Mesodermal cell (in vitro differentiated cells): Measurements from ENCODE around the gene KIF26A.

Experiments
- H3K27ac ChIP-seq: 2 replicates; pipeline ENCODE4 v1.7.0; 2013; ENCODE audit warnings: mild to moderate bottlenecking, low read depth, low read length, moderate library complexity; ENCODE audit not compliant: severe bottlenecking
- H3K36me3 ChIP-seq: 2 replicates; pipeline ENCODE4 v1.7.1; 2013; ENCODE audit warnings: mild to moderate bottlenecking, low read length, moderate library complexity; ENCODE audit not compliant: control insufficient read depth, insufficient read depth
- H3K4me1 ChIP-seq: one replicate; pipeline ENCODE4 v1.7.1; 2013; ENCODE audit warnings: mild to moderate bottlenecking, low read length; ENCODE audit not compliant: insufficient read depth, control insufficient read depth, poor library complexity, severe bottlenecking
- H3K4me3 ChIP-seq: 2 replicates; pipeline ENCODE4 v1.7.0; 2013; ENCODE audit warnings: low read length, control low read depth, mild to moderate bottlenecking; ENCODE audit not compliant: insufficient read depth, poor library complexity, severe bottlenecking; ENCODE audit errors: extremely low read depth
- H3K9me3 ChIP-seq: 2 replicates; pipeline ENCODE4 v1.7.1; 2013; ENCODE audit warnings: mild to moderate bottlenecking, low read length, moderate library complexity; ENCODE audit not compliant: control insufficient read depth
- WGBS, 2 experiments: methylation state at CpG; one replicate each; pipeline ENCODE4 v1.1.5; 2013; ENCODE audit warnings: missing lambda C conversion rate in 2 of 2; ENCODE audit not compliant: insufficient coverage in 2 of 2; 5-methylcytosine and 5-hydroxymethylcytosine counted together

KIF26A gene

DNA sequence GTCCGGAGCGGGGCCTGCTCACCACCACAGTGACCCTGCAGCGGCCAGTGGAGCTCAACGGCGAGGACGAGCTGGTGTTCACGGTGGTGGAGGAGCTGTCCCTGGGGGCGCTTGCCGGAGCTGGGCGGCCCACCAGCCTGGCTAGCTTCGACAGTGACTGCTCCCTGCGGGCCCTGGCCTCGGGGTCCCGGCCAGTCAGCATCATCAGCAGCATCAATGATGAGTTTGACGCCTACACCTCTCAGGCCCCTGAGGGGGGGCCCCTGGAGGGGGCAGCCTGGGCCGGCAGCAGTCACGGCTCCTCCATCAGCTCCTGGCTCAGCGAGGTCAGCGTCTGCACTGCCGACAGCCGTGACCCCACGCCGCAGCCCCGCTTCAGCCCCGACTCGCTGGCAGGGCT is 37.4 kb downstream of the KIF26A start:
- Histone ChIP-seq H3K4me1 (peaks cover 5% of the 10 kb centered on the region), H3K4me3 (no peak overlapping the region), H3K27ac (no peak overlapping the region), H3K9me3 (no peaks in the 10 kb centered on the region), H3K36me3 (peaks cover 21% of the 10 kb centered on the region)
- WGBS, 2 experiments, result 95 to 96% methylated on average over 19 to 26 of the region's 26 CpGs

DNA sequence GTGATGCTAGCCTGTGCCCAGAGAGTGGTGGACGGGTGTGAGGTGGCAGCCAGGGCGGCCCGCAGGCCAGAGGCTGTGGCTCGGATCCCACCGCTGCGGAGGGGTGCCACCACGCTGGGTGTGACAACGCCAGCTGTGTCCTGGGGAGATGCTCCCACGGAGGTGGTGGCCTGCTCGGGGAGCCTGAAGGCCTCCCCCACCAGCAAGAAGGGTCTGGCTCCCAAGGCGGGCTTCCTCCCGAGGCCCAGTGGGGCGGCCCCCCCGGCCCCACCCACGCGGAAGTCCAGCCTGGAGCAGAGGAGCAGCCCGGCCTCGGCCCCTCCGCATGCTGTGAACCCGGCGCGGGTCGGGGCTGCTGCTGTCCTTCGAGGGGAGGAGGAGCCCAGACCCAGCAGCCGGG is 38.2 kb downstream of the KIF26A start:
- WGBS, 2 experiments, result 91 to 92% methylated on average over 18 to 25 of the region's 25 CpGs
- Histone ChIP-seq H3K27ac (no peak overlapping the region), H3K9me3 (no peaks in the 10 kb centered on the region), H3K4me3 (no peak overlapping the region), H3K4me1 (peaks cover 3% of the 10 kb centered on the region), H3K36me3 (peaks cover 21% of the 10 kb centered on the region)

DNA sequence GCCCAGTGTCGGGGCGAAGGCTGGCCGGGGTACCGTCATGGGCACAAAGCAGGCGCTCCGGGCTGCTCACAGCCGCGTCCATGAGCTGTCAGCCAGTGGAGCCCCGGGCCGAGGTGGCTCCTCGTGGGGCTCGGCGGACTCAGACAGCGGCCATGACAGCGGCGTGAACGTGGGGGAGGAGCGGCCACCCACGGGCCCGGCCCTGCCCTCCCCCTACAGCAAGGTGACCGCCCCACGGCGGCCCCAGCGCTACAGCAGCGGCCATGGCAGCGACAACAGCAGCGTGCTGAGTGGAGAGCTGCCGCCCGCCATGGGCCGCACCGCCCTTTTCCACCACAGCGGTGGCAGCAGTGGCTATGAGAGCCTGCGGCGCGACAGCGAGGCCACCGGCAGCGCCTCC is 39.0 kb downstream of the KIF26A start:
- Histone ChIP-seq H3K4me3 (no peak overlapping the region), H3K27ac (no peak overlapping the region), H3K36me3 (peaks cover 21% of the 10 kb centered on the region), H3K4me1 (peaks cover 3% of the 10 kb centered on the region), H3K9me3 (no peaks in the 10 kb centered on the region)
- 93 to 95% methylated on average over 19 to 38 of the region's 38 CpGs for WGBS, 2 experiments

DNA sequence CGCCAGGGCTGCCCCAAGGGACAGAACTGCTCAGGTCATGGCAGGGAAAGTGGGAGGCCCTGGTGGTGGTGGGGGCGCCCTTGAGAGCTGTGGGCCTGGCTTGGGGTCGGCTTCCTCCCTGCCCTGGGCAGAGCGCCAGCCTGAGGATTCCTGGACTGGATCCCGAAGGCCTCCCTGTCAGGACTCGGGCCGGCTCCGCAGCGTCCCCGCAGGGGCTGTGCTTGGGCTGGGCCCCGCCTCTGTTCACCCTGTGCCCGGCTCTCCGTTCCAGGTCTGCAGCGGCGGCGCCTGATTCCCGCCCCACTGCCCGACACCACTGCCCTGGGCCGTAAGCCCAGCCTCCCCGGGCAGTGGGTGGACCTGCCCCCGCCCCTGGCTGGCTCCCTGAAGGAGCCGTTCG is 39.9 kb downstream of the KIF26A start:
- H3K27ac ChIP-seq, result no peak overlapping the region
- peaks cover 16% of the 10 kb centered on the region for H3K36me3 ChIP-seq
- no peak overlapping the region for H3K4me3 ChIP-seq
- H3K4me1 ChIP-seq, result peaks cover 3% of the 10 kb centered on the region
- H3K9me3 ChIP-seq, result no peaks in the 10 kb centered on the region
- 94 to 96% methylated on average over 17 to 22 of the region's 23 CpGs for WGBS, 2 experiments

DNA sequence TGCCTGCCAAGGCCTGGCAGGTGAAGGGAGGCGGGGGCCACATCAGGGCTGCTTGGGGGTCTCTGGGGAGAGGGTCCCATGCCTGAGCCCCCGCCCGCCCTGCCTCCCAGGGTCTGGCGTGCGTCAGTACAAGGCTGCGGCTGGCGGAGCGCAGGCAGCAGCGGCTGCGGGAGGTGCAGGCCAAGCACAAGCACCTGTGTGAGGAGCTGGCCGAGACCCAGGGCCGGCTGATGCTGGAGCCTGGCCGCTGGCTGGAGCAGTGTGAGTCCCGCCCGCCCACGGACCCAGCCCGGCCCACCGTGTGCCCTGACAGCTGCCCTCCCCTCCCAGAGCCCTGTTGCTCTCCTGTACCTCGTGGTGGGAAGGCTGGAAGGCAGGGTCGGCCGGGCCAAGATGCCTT is 40.7 kb downstream of the KIF26A start:
- 88 to 96% methylated on average over 16 to 18 of the region's 21 CpGs for WGBS, 2 experiments
- H3K36me3 ChIP-seq, result peaks cover 10% of the 10 kb centered on the region

DNA sequence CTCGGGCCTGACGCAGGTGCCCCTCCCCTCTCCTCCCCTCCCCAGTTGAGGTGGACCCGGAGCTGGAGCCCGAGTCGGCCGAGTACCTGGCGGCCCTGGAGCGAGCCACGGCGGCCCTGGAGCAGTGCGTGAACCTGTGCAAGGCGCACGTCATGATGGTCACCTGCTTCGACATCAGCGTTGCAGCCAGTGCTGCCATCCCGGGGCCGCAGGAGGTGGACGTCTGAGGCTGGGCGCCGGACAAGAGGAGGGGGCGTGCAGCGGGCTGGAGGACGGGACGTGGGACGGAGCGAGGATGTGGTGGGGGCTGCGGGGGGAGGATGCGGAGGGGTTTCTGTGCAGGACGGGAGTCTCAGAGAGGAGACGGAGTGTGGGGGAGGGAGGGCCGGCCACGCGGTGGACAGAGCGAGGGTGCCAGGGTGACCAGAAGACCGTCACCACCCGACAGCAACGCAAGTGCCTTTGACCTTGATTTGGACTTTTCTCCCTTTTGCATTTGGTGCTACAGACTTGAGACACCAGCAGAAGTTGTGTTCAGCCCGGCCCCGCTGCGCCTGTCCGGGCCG is 41.3 kb downstream of the KIF26A start:
- Histone ChIP-seq H3K36me3 (peaks cover 10% of the 10 kb centered on the region), H3K9me3 (no peaks in the 10 kb centered on the region), H3K27ac (no peak overlapping the region), H3K4me1 (peaks cover 7% of the 10 kb centered on the region), H3K4me3 (no peak overlapping the region)
- WGBS, 2 experiments, result 96 to 97% methylated on average over 34 to 36 of the region's 42 CpGs

More for the DNA sequence above, 40.7 kb downstream of the KIF26A start:
- H3K4me3 ChIP-seq, result no peak overlapping the region
- no peak overlapping the region for H3K27ac ChIP-seq
- no peaks in the 10 kb centered on the region for H3K9me3 ChIP-seq
- peaks cover 3% of the 10 kb centered on the region for H3K4me1 ChIP-seq

DNA sequence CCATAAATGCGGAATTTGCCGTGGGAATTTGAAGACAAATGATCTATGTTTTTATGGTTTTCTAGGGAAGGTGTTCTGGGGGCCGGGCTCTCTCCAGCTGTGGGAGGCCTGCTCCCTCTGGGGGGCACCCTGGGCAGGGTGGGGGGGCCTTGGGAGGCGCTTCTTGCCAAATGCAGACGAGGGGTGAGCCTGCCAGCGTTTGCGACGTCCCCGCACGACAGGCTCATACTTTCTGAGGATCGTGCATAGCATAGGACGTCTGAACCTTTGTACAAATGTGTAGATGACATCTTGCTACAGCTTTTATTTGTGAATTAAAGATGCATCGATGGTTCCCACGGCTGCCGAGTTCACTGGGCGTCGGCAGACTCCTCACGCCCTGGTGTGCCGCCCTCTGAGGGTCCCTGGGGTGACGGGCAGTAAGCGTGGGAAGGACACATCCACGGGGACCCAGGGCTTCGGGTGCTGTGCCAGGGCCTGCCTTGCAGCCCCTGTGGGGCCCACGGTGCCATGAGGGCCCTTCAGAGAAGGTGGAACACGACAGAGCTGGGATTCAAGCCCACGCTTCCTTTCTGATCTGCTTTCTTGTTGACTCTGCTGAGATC is 42.3 kb downstream of the KIF26A start:
- peaks cover 8% of the 10 kb centered on the region for H3K36me3 ChIP-seq
- H3K27ac ChIP-seq, result no peak overlapping the region
- H3K4me1 ChIP-seq, result peaks cover 13% of the 10 kb centered on the region
- H3K9me3 ChIP-seq, result no peaks in the 10 kb centered on the region
- 93 to 96% methylated on average over 24 of the region's 26 CpGs for WGBS, 2 experiments
- no peak overlapping the region for H3K4me3 ChIP-seq

DNA sequence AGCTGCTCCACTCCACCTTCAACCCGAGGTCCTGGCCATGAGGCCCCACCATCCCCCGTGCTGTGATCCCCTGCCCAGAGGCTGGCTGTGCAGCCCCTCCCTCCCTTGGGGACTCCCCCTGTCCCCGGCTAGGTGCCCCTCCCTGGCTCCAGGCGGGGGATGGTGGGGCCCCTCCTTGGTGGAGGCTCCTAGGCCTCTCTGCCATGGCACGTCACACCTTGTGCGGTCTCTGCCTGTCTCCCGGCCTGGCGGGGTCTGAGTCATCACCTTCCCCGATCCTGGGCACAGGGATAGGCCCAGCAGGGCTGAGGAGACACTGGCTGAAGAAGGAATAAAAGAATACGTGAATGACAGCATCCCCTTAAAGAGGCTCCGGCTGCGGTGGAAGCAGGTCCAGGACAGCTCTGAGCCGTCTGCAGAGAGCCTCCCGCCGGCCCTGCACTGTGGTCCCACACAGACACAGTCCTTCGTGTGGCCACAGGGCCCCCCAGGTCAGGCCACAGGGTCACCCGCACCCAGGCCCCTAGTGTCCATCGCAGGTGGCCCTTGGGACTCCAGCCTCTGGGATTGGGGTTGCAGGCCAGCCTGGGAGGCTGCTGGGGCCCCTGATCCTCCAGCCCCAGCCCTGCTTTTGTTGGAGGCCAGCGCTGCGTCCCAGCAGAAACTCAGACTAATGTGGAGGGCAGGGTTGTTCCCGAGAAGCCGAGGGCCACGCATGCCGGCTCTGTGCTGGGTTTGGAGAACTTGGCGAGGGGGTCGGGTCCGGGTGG is 43.6 kb downstream of the KIF26A start:
- WGBS, 2 experiments, result 85 to 89% methylated on average over 20 to 27 of the region's 27 CpGs
- Histone ChIP-seq H3K9me3 (no peaks in the 10 kb centered on the region), H3K27ac (peak overlapping the region; percentile 0), H3K4me1 (peaks cover 13% of the 10 kb centered on the region), H3K36me3 (no peaks in the 10 kb centered on the region), H3K4me3 (no peak overlapping the region)

DNA sequence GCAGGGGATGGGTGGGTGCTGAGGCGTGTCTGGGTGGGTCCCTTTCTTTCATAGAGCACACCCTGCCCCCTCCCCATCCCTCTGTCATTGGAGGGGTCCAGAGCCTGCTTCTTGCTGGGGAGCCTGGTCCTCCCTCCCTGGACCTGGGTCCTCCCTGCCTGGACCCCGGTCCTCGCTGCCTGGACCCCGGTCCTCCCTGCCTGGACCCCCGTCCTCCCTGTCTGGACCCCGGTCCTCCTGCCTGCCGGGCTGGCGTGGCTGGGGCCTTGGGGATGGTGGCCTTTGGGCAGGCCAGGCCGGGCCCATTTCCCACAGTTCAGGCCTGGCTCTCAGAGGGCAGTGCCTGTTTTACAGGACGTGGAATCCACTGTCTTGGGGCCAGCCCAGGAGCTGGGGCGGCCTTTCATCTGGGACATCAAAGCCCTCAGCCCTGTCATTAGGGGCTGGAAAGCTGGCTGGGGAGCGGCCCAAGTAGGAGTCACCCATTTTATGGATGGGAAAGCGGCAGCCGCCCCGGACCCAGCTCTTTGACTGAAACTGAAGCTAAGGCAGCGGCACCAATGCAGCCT is 44.6 kb downstream of the KIF26A start:
- Histone ChIP-seq H3K36me3 (no peaks in the 10 kb centered on the region), H3K27ac (no peak overlapping the region), H3K4me1 (peaks cover 13% of the 10 kb centered on the region), H3K4me3 (no peak overlapping the region), H3K9me3 (no peaks in the 10 kb centered on the region)
- WGBS, 2 experiments, result 88 to 95% methylated on average over 14 to 16 of the region's 16 CpGs

DNA sequence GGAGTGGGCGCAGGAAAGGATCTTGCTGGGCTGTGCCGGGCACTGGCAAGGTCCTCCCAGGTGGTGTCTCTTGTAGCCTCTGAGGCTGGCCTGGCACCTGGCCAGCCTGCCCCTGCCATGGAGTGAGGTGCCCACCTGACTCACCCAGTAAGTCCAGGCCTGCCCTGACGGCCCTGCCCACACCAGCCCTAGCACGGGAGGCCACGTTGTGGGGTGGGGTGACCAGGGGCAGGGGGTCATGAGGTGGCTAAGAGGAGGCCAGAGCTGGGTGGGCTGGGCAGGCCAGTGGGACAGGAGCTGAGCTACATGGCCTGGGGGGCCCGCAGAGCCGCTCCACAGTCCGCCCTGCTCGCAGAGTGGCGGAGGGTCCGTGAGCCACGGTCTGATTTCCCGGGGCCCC is 45.4 kb downstream of the KIF26A start:
- Histone ChIP-seq H3K4me1 (peaks cover 13% of the 10 kb centered on the region), H3K4me3 (no peak overlapping the region), H3K27ac (no peak overlapping the region), H3K36me3 (no peaks in the 10 kb centered on the region), H3K9me3 (no peaks in the 10 kb centered on the region)
- 96 to 98% methylated on average over 11 of the region's 13 CpGs for WGBS, 2 experiments
